Lung (tissue), 12 donors: ENCODE data around the gene GPR108. TPM values are rescaled to one million over a fixed set of nuclear protein-coding genes. Genes with fewer than 3 reads are reported as not detected.

ENCODE experiments used
- ATAC-seq: fragments of 200-7000 bp; cut with Tn5 transposase; one replicate; pipeline ENCODE4 v1.9.1; 2020; ENCODE audit warnings: moderate number of reproducible peaks; ENCODE audit not compliant: insufficient read depth, low FRiP score
- DNase-seq, 3 donors: peaks; one replicate each; pipeline ENCODE4 v3.0.0-alpha.2; 2013 to 2017
- H3K27ac ChIP-seq, 2 donors: one replicate each; pipeline ENCODE4 v1.5.1; 2013; ENCODE audit warnings: mild to moderate bottlenecking in 2 of 2, moderate library complexity in 2 of 2, control low read depth in 1 of 2, inconsistent platforms in 1 of 2, low read depth in 1 of 2, low read length in 1 of 2
- H3K27me3 ChIP-seq, 3 donors: one replicate each; pipeline ENCODE4 v1.5.1; 2013; ENCODE audit warnings: low read length in 2 of 3; ENCODE audit not compliant: control insufficient read depth in 3 of 3, insufficient read depth in 3 of 3
- H3K36me3 ChIP-seq, 4 donors: one replicate each; pipeline ENCODE4 v1.5.1; 2013; ENCODE audit warnings: low read length in 4 of 4, mild to moderate bottlenecking in 1 of 4, moderate library complexity in 1 of 4; ENCODE audit not compliant: control insufficient read depth in 4 of 4, insufficient read depth in 4 of 4
- H3K4me1 ChIP-seq, 5 donors: one replicate each; pipeline ENCODE4 v1.5.1; 2013; ENCODE audit warnings: low read length in 5 of 5, mild to moderate bottlenecking in 2 of 5, moderate library complexity in 1 of 5; ENCODE audit not compliant: control insufficient read depth in 5 of 5, insufficient read depth in 5 of 5
- H3K4me3 ChIP-seq: one replicate; pipeline ENCODE4 v1.5.1; 2013; ENCODE audit warnings: mild to moderate bottlenecking, control low read depth, moderate library complexity
- H3K9ac ChIP-seq, 2 donors: one replicate each; pipeline ENCODE4 v1.5.1; 2013; ENCODE audit warnings: low read length in 2 of 2, control low read depth in 1 of 2; ENCODE audit not compliant: insufficient read depth in 1 of 2
- H3K9me3 ChIP-seq, 4 donors: one replicate each; pipeline ENCODE4 v1.5.1; 2013; ENCODE audit warnings: low read length in 3 of 4, mild to moderate bottlenecking in 1 of 4, moderate library complexity in 1 of 4; ENCODE audit not compliant: control insufficient read depth in 4 of 4, insufficient read depth in 3 of 4
- WGBS, 2 donors: extraction: QIAGEN DNeasy Blood & Tissue Kit; methylation state at CpG; one replicate each; pipeline ENCODE4 v1.1.7; 2013; 5-methylcytosine and 5-hydroxymethylcytosine counted together
- polyA plus RNA-seq, 2 donors: library from polyadenylated mRNA; stranded (reverse); fragments of 200-250 nt; gene quantifications; one replicate each; pipeline ENCODE4 v1.2.1, GENCODE V29; 2013
- total RNA-seq, 2 donors: library from RNA; depleted of rRNA in 1 of 2; stranded (reverse); fragments of >200 nt in 1 of 2; gene quantifications; one replicate each; pipeline ENCODE4 v1.2.1, GENCODE V29; 2014 to 2021
- TF ChIP-seq, protein P1 (sequence below): IDR thresholded peaks from 2 replicates; pipeline ENCODE4 v1.5.1; 2012; ENCODE audit warnings: mild to moderate bottlenecking; ENCODE audit errors: control extremely low read depth, extremely low read depth
- donor health status: control.
- donor health status: control.
- donor health status: Bipolar disorder and iron deficiency.
- donor health status: healthy.
- donor health status: DM: yes; HTN: yes; CAD: no.

Gene GPR108
- total and polyA plus RNA-seq, 4 donors = 33.5 to 98.0 (median 93.5) TPM

DNA sequence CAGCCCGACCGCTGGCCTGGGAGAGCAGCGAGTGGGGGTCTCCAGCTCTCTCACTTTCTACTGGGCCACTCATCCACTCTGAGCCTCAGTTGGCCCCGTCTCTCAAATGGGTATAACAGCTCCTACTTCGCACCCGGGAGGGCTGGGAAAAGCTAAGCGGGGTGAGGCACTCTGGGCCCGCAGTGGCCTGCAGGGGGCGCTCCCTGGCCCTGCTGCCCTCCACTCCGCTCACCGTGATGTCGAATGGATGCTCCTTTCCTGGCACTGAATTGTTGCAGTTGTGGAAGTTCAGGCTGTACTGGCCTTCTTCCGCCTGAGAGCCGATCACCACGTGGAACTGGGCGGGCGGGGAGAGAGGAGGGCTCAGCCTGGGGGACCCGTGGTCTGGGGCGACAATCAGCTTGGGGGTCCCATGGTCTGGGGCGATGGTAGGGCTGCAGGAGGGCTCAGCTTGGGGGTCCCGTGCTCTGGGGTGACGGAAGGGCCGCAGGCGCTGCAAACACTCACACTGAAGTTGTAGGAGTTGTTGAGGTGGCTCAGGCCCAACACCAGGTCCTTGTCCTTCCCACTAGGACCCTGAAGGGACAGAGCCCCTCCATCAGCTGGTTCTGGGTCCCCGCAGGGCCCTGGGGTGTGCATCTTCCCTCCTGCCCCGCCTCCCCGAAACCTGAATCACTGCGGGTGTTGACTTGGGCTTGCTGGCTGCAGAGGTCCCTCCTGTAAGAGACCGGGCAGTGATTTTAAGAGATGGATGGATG is 3.9 kb downstream of the GPR108 start:
- DNase-seq = no peak
- no peak overlapping the region for H3K4me3 ChIP-seq
- peaks cover 0 to 2% (median 0%) of the 10 kb centered on the region in 4 donors for H3K9me3 ChIP-seq
- peaks cover 0 to 23% (median 9%) of the 10 kb centered on the region in 5 donors for H3K4me1 ChIP-seq
- no peak for ATAC-seq
- no peak overlapping the region for H3K9ac ChIP-seq
- H3K27me3 ChIP-seq = no peaks in the 10 kb centered on the region
- WGBS, 2 donors = 96% methylated on average over 29 of the region's 29 CpGs
- TF ChIP-seq, protein P1, sequence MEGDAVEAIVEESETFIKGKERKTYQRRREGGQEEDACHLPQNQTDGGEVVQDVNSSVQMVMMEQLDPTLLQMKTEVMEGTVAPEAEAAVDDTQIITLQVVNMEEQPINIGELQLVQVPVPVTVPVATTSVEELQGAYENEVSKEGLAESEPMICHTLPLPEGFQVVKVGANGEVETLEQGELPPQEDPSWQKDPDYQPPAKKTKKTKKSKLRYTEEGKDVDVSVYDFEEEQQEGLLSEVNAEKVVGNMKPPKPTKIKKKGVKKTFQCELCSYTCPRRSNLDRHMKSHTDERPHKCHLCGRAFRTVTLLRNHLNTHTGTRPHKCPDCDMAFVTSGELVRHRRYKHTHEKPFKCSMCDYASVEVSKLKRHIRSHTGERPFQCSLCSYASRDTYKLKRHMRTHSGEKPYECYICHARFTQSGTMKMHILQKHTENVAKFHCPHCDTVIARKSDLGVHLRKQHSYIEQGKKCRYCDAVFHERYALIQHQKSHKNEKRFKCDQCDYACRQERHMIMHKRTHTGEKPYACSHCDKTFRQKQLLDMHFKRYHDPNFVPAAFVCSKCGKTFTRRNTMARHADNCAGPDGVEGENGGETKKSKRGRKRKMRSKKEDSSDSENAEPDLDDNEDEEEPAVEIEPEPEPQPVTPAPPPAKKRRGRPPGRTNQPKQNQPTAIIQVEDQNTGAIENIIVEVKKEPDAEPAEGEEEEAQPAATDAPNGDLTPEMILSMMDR = no peak
- peaks cover 0 to 30% (median 3%) of the 10 kb centered on the region in 4 donors for H3K36me3 ChIP-seq
- no peak overlapping the region for H3K27ac ChIP-seq

DNA sequence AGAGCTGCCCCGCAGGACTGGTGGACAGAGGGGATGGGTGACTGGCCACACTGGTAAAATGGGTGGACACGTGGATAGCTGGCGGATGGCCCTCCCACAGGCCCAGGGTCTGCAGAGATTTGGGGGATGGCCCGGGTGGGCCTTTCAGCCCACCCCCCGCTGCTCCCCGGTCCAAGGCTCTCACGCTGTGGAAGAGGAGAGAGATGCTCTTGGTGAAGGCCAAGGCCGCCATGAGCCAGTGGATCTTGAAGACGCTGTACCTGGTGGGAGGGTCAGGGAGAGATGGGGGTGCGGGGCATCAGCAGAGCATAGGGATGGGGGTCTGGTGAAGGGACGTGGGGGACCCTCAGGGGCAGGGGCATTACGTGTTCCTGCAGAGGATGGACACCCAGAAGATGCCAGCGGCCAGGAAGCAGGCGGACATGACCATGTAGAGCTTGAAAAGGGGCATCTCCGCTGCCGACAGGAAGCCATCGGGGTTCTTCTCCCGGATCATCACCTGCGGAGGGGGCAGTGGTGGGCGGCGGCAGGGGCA is 4.5 kb downstream of the GPR108 start:
- TF ChIP-seq, protein P1 = no peak
- Histone ChIP-seq H3K9me3 (peaks cover 0 to 2% (median 0%) of the 10 kb centered on the region in 4 donors), H3K27me3 (no peaks in the 10 kb centered on the region), H3K9ac (no peak overlapping the region), H3K4me3 (no peak overlapping the region), H3K36me3 (peaks cover 0 to 30% (median 3%) of the 10 kb centered on the region in 4 donors), H3K4me1 (peaks cover 0 to 17% (median 4%) of the 10 kb centered on the region in 5 donors), H3K27ac (no peak overlapping the region)
- DNase-seq (no peak), ATAC-seq (no peak)
- 93 to 94% methylated on average over 21 of the region's 21 CpGs for WGBS, 2 donors

DNA sequence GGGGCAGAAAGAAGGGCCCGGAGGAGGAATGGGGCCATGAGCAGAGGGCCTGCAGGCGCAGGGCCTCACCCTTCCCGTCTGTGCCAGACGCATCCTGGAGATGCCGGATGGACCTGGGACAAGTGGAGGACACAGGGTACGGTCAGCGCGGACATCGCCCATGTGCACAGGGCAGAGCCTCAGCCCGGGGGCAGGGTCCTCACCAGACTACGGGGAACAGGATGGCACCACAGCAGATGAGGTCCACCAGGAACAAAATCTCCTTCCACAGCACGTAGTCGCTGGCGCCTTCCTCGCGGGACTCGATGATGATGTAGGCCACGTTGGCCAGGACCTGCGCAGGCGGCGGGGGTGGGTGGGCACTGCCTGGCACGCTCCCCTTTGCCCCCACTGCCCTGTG is 5.6 kb downstream of the GPR108 start:
- WGBS, 2 donors = 91 to 93% methylated on average over 22 of the region's 22 CpGs
- TF ChIP-seq, protein P1 = no peak

More for the DNA sequence above, 5.6 kb downstream of the GPR108 start:
- Histone ChIP-seq H3K36me3 (peaks cover 0 to 30% (median 3%) of the 10 kb centered on the region in 4 donors), H3K9ac (no peak overlapping the region), H3K4me3 (no peak overlapping the region), H3K27me3 (no peaks in the 10 kb centered on the region), H3K4me1 (peaks cover 0 to 16% (median 4%) of the 10 kb centered on the region in 5 donors), H3K9me3 (peaks cover 0 to 2% (median 0%) of the 10 kb centered on the region in 4 donors), H3K27ac (no peak overlapping the region)
- ATAC-seq (no peak), DNase-seq (no peak)
